ENCODE results near the gene SPATA31D1.

DNA sequence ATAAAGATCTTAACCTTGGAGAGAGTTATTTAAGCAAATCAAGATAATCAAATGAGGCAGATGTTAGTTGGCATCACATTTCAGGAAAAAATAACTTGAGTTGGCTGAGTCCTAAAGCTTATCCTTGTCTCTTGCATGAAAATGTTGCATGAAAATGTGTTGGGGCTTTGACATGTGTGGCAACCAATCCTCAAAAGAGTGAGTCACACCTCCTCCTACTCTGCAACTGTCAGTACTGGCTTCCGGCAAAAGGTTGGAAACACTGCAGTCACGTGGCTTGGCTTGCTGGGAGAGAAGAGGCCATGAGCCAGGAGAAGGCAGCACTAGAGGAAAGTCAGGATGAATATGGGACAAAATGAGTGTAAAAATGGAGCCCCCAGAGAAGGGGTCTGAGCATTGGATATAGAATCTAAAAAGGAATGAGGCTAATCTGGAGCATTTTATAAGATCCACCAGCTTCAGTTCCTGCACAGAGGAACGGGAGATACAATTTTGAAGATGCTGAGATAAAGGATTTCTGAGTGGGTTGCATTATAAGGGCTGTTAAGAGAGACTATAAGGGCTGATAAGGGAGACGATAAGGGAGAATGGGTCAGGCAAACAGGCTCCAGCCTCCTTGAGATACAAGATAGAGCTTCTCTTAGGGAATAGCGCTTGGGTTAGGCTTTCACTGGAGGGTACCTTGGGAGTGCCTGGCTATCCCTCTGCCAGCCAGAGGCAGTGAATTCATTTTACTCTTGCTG, 43.1 kb downstream of the SPATA31D1 start:
- TF ChIP-seq, protein P1, sequence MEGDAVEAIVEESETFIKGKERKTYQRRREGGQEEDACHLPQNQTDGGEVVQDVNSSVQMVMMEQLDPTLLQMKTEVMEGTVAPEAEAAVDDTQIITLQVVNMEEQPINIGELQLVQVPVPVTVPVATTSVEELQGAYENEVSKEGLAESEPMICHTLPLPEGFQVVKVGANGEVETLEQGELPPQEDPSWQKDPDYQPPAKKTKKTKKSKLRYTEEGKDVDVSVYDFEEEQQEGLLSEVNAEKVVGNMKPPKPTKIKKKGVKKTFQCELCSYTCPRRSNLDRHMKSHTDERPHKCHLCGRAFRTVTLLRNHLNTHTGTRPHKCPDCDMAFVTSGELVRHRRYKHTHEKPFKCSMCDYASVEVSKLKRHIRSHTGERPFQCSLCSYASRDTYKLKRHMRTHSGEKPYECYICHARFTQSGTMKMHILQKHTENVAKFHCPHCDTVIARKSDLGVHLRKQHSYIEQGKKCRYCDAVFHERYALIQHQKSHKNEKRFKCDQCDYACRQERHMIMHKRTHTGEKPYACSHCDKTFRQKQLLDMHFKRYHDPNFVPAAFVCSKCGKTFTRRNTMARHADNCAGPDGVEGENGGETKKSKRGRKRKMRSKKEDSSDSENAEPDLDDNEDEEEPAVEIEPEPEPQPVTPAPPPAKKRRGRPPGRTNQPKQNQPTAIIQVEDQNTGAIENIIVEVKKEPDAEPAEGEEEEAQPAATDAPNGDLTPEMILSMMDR (IDR thresholded peaks at IDR 0.05) = no peak
- TF ChIP-seq POLR2AphosphoS5 (IDR thresholded peaks at IDR 0.05) = no peak
- no peak for TF ChIP-seq EP300 (IDR thresholded peaks at IDR 0.05; ENCODE audit: low read depth)
- TF ChIP-seq POLR2A (IDR thresholded peaks at IDR 0.05) = no peak
